Activated T-helper 1 cell treated with anti-CD3 and anti-CD28 coated beads, Interleukin-12 subunit alpha, Interleukin-12 subunit beta, Interleukin-2, Interleukin-4 antibody, amounts not matched to agents 30 ng/mL and 10 ng/mL and 1 ng/mL, durations not matched to agents 14 hours and 24 hours and 36 hours (primary cell): Measurements from ENCODE around the gene BSN. TPM values are rescaled to one million over a fixed set of nuclear protein-coding genes. Genes with fewer than 3 reads are reported as not detected.

ENCODE experiments used
- DNase-seq: peaks from one replicate; pipeline ENCODE4 v3.0.0; 2021; ENCODE audit warnings: low spot score
- H3K27ac Mint-ChIP-seq: one replicate; pipeline ENCODE4 v1.8.0; 2021; ENCODE audit warnings: mild to moderate bottlenecking, mixed read lengths
- H3K27me3 Mint-ChIP-seq: one replicate; pipeline ENCODE4 v1.8.0; 2022; ENCODE audit warnings: mild to moderate bottlenecking, moderate library complexity, mixed read lengths; ENCODE audit not compliant: insufficient read depth
- H3K36me3 Mint-ChIP-seq: one replicate; pipeline ENCODE4 v1.8.0; 2021; ENCODE audit warnings: low read depth, mixed read lengths
- H3K4me1 Mint-ChIP-seq: one replicate; pipeline ENCODE4 v1.8.0; 2021; ENCODE audit warnings: low read depth, mixed read lengths
- H3K4me3 Mint-ChIP-seq: one replicate; pipeline ENCODE4 v1.8.0; 2021; ENCODE audit warnings: mild to moderate bottlenecking, moderate library complexity, mixed read lengths
- H3K9me3 Mint-ChIP-seq: one replicate; pipeline ENCODE4 v1.8.0; 2021; ENCODE audit warnings: mixed read lengths
- intact Hi-C: fragments of 100-400 bp; cut with micrococcal nuclease; formaldehyde crosslinking; loops from one replicate; pipeline ENCODE4 v1.15.1; 2024
- total RNA-seq: library from RNA; stranded (reverse); gene quantifications from 2 replicates; pipeline ENCODE4 v1.2.3, GENCODE V29; 2022

Gene BSN
- total RNA-seq, 1 donor from 2014 or later: 0.13 TPM

- Mint-ChIP-seq H3K27me3 (peaks cover 4% of the 10 kb centered on the region), H3K9me3 (peaks cover 5% of the 10 kb centered on the region), H3K4me3 (no peak overlapping the region), H3K36me3 (no peaks in the 10 kb centered on the region), H3K27ac (no peak overlapping the region), H3K4me1 (peaks cover 17% of the 10 kb centered on the region)
- intact Hi-C loops: no loop called here
- DNase-seq: no peak
Observed at GRCh38 chr3:49628249-49628648, 74.0 kb downstream of the BSN start.

GRCh38 chr3:49629451-49629850 lies 75.2 kb downstream of the BSN start:
- intact Hi-C loops: no loop called here
- Mint-ChIP-seq H3K9me3 (peaks cover 5% of the 10 kb centered on the region), H3K4me3 (no peak overlapping the region), H3K36me3 (no peaks in the 10 kb centered on the region), H3K27ac (no peak overlapping the region), H3K27me3 (peaks cover 4% of the 10 kb centered on the region), H3K4me1 (peaks cover 17% of the 10 kb centered on the region)
- DNase-seq: no peak

- intact Hi-C loops: no loop called here
- Mint-ChIP-seq H3K27me3 (peaks cover 4% of the 10 kb centered on the region), H3K36me3 (no peaks in the 10 kb centered on the region), H3K9me3 (peaks cover 5% of the 10 kb centered on the region), H3K4me1 (peaks cover 17% of the 10 kb centered on the region), H3K4me3 (no peak overlapping the region), H3K27ac (no peak overlapping the region)
- no peak for DNase-seq
Observed at GRCh38 chr3:49629866-49630265, 75.6 kb downstream of the BSN start.

GRCh38 chr3:49630784-49631183 lies 76.5 kb downstream of the BSN start:
- Mint-ChIP-seq H3K9me3 (peaks cover 5% of the 10 kb centered on the region), H3K36me3 (no peaks in the 10 kb centered on the region), H3K27ac (no peak overlapping the region), H3K4me1 (peaks cover 17% of the 10 kb centered on the region), H3K27me3 (peaks cover 4% of the 10 kb centered on the region), H3K4me3 (no peak overlapping the region)
- intact Hi-C loops: no loop called here
- no peak for DNase-seq

- intact Hi-C loops: no loop called here
- no peak for DNase-seq
- Mint-ChIP-seq H3K27me3 (peaks cover 4% of the 10 kb centered on the region), H3K4me1 (peaks cover 6% of the 10 kb centered on the region), H3K9me3 (peaks cover 5% of the 10 kb centered on the region), H3K27ac (no peak overlapping the region), H3K36me3 (no peaks in the 10 kb centered on the region), H3K4me3 (no peak overlapping the region)
Observed at GRCh38 chr3:49634736-49635135, 80.5 kb downstream of the BSN start.

- Mint-ChIP-seq H3K27ac (no peak overlapping the region), H3K9me3 (no peaks in the 10 kb centered on the region), H3K36me3 (no peaks in the 10 kb centered on the region), H3K4me1 (peaks cover 6% of the 10 kb centered on the region), H3K4me3 (no peak overlapping the region), H3K27me3 (no peaks in the 10 kb centered on the region)
- intact Hi-C loops: no loop called here
- no peak for DNase-seq
Observed at GRCh38 chr3:49636883-49637609, 82.8 kb downstream of the BSN start.

GRCh38 chr3:49638445-49638844 lies 84.2 kb downstream of the BSN start:
- DNase-seq: no peak
- Mint-ChIP-seq H3K27me3 (no peaks in the 10 kb centered on the region), H3K27ac (no peak overlapping the region), H3K4me1 (peaks cover 6% of the 10 kb centered on the region), H3K4me3 (no peak overlapping the region), H3K36me3 (no peaks in the 10 kb centered on the region), H3K9me3 (no peaks in the 10 kb centered on the region)
- intact Hi-C loops: no loop called here

GRCh38 chr3:49639551-49639950 lies 85.3 kb downstream of the BSN start:
- no peak for DNase-seq
- H3K27me3 Mint-ChIP-seq: no peaks in the 10 kb centered on the region
- no peaks in the 10 kb centered on the region for H3K9me3 Mint-ChIP-seq
- intact Hi-C loops: no loop called here
- peaks cover 6% of the 10 kb centered on the region for H3K4me1 Mint-ChIP-seq
- no peaks in the 10 kb centered on the region for H3K36me3 Mint-ChIP-seq
- no peak overlapping the region for H3K27ac Mint-ChIP-seq
- H3K4me3 Mint-ChIP-seq: no peak overlapping the region

- Mint-ChIP-seq H3K36me3 (no peaks in the 10 kb centered on the region), H3K4me1 (peaks cover 6% of the 10 kb centered on the region), H3K27me3 (no peaks in the 10 kb centered on the region), H3K9me3 (no peaks in the 10 kb centered on the region), H3K4me3 (no peak overlapping the region), H3K27ac (no peak overlapping the region)
- no peak for DNase-seq
- intact Hi-C loops: no loop called here
Observed at GRCh38 chr3:49641292-49641691, 87.0 kb downstream of the BSN start.

- intact Hi-C loops: no loop called here
- H3K27me3 Mint-ChIP-seq: no peaks in the 10 kb centered on the region
- H3K4me3 Mint-ChIP-seq: no peak overlapping the region
- H3K4me1 Mint-ChIP-seq: peaks cover 2% of the 10 kb centered on the region
- DNase-seq: no peak
- no peak overlapping the region for H3K27ac Mint-ChIP-seq
- H3K36me3 Mint-ChIP-seq: no peaks in the 10 kb centered on the region
- no peaks in the 10 kb centered on the region for H3K9me3 Mint-ChIP-seq
Observed at GRCh38 chr3:49641921-49642707, 87.8 kb downstream of the BSN start.

GRCh38 chr3:49642708-49643145 lies 88.5 kb downstream of the BSN start:
- no peak for DNase-seq
- intact Hi-C loops: no loop called here
- Mint-ChIP-seq H3K27ac (no peak overlapping the region), H3K4me3 (no peak overlapping the region), H3K9me3 (no peaks in the 10 kb centered on the region), H3K4me1 (no peaks in the 10 kb centered on the region), H3K36me3 (no peaks in the 10 kb centered on the region), H3K27me3 (no peaks in the 10 kb centered on the region)

- Mint-ChIP-seq H3K27ac (no peak overlapping the region), H3K4me1 (no peaks in the 10 kb centered on the region), H3K4me3 (no peak overlapping the region), H3K9me3 (no peaks in the 10 kb centered on the region), H3K27me3 (no peaks in the 10 kb centered on the region), H3K36me3 (no peaks in the 10 kb centered on the region)
- DNase-seq: no peak
- intact Hi-C loops: no loop called here
Observed at GRCh38 chr3:49644684-49645083, 90.4 kb downstream of the BSN start.

- intact Hi-C loops: no loop called here
- DNase-seq: no peak
- no peaks in the 10 kb centered on the region for H3K9me3 Mint-ChIP-seq
- no peaks in the 10 kb centered on the region for H3K36me3 Mint-ChIP-seq
- H3K27me3 Mint-ChIP-seq: no peaks in the 10 kb centered on the region
- no peak overlapping the region for H3K27ac Mint-ChIP-seq
- no peaks in the 10 kb centered on the region for H3K4me1 Mint-ChIP-seq
- no peak overlapping the region for H3K4me3 Mint-ChIP-seq
Observed at GRCh38 chr3:49646236-49646635, 92.0 kb downstream of the BSN start.
